ENCODE measurements around the gene NRXN3. TPM values are rescaled to one million over a fixed set of nuclear protein-coding genes. Genes with fewer than 3 reads are reported as not detected.

Gene NRXN3
- total RNA-seq, 4 donors from 2014 or later, result 0.56 to 1.6 (median 1.1) TPM

GRCh38 chr14:79111987-79112501 is 941.9 kb downstream of the NRXN3 start:
- Histone ChIP-seq H3K4me3 (replicated peaks in 1 of 3) (no peak overlapping the region), H3K9me3 (no peaks in the 10 kb centered on the region), H3K36me3 (no peaks in the 10 kb centered on the region), H3K27me3 (no peaks in the 10 kb centered on the region), H3K27ac (no peak overlapping the region), H3K4me1 (no peaks in the 10 kb centered on the region)
- 18 to 24% methylated on average over 2 of the region's 2 CpGs for WGBS, 2 donors
- DNase-seq, result no peak
- intact Hi-C loops (cut with DNase I), result no loop called here
- TF ChIP-seq POLR2A (IDR thresholded peaks at IDR 0.05) (no peak), CTCF (IDR thresholded peaks at IDR 0.05) (no peak)

- Histone ChIP-seq H3K4me3 (replicated peaks in 1 of 3) (no peak overlapping the region), H3K36me3 (no peaks in the 10 kb centered on the region), H3K4me1 (no peaks in the 10 kb centered on the region), H3K27ac (no peak overlapping the region), H3K27me3 (no peaks in the 10 kb centered on the region), H3K9me3 (no peaks in the 10 kb centered on the region)
- WGBS, 2 donors, result 88 to 91% methylated on average over 1 of the region's 1 CpG
- intact Hi-C loops (cut with DNase I), result no loop called here
- no peak for DNase-seq
- no peak for TF ChIP-seq POLR2A (IDR thresholded peaks at IDR 0.05)
- no peak for TF ChIP-seq CTCF (IDR thresholded peaks at IDR 0.05)
Measured at GRCh38 chr14:79117561-79117960, 947.4 kb downstream of the NRXN3 start.

- Histone ChIP-seq H3K4me3 (replicated peaks in 1 of 3) (no peak overlapping the region), H3K4me1 (no peaks in the 10 kb centered on the region), H3K9me3 (no peaks in the 10 kb centered on the region), H3K27ac (no peak overlapping the region), H3K36me3 (no peaks in the 10 kb centered on the region), H3K27me3 (no peaks in the 10 kb centered on the region)
- intact Hi-C loops (cut with DNase I), result no loop called here
- WGBS, 2 donors, result 86 to 97% methylated on average over 2 of the region's 2 CpGs
- no peak for DNase-seq
- no peak for TF ChIP-seq CTCF (IDR thresholded peaks at IDR 0.05)
- TF ChIP-seq POLR2A (IDR thresholded peaks at IDR 0.05), result no peak
Measured at GRCh38 chr14:79118291-79118690, 948.1 kb downstream of the NRXN3 start.

- TF ChIP-seq POLR2A (IDR thresholded peaks at IDR 0.05) (no peak), CTCF (IDR thresholded peaks at IDR 0.05) (no peak)
- H3K27me3 ChIP-seq, result no peaks in the 10 kb centered on the region
- H3K9me3 ChIP-seq, result no peaks in the 10 kb centered on the region
- H3K4me1 ChIP-seq, result no peaks in the 10 kb centered on the region
- H3K36me3 ChIP-seq, result no peaks in the 10 kb centered on the region
- no peak overlapping the region for H3K27ac ChIP-seq
- no peak overlapping the region for H3K4me3 ChIP-seq (replicated peaks in 1 of 3)
- DNase-seq, result no peak
- WGBS, 2 donors, result 64 to 67% methylated on average over 3 of the region's 3 CpGs
- intact Hi-C loops (cut with DNase I), result no loop called here
Measured at GRCh38 chr14:79134361-79134760, 964.2 kb downstream of the NRXN3 start.

GRCh38 chr14:79136071-79137044 is 966.2 kb downstream of the NRXN3 start:
- Histone ChIP-seq H3K27ac (no peak overlapping the region), H3K4me1 (no peaks in the 10 kb centered on the region), H3K9me3 (no peaks in the 10 kb centered on the region), H3K27me3 (no peaks in the 10 kb centered on the region), H3K36me3 (no peaks in the 10 kb centered on the region), H3K4me3 (replicated peaks in 1 of 3) (no peak overlapping the region)
- 74 to 80% methylated on average over 7 of the region's 7 CpGs for WGBS, 2 donors
- TF ChIP-seq POLR2A (IDR thresholded peaks at IDR 0.05) (no peak), CTCF (IDR thresholded peaks at IDR 0.05) (no peak)
- intact Hi-C loops (cut with DNase I), result no loop called here
- DNase-seq, result no peak
